A549 (cell line): ENCODE results near the gene SEPTIN2. TPM values are rescaled to one million over a fixed set of nuclear protein-coding genes. Genes with fewer than 3 reads are reported as not detected.

Source experiments
- ATAC-seq, 2 experiments: fragments of 200-7000 bp in 1 of 2; fragments of >200 bp in 1 of 2; cut with Nextera tagmentation in 1 of 2; cut with Tn5 transposase in 1 of 2; 3 replicates each; pipeline versions ENCODE4 v1.8.0 to v1.9.1; 2018 to 2020; ENCODE audit warnings: mild to moderate bottlenecking in 1 of 2, moderate library complexity in 1 of 2
- CTCF ChIA-PET: fragments of 300-600 bp; sonication (Branson Sonifier 250); formaldehyde crosslinking; extraction: SDS; loops from one replicate; lab custom pipeline; 2021; ENCODE audit warnings: antibody characterized with exemption, inconsistent platforms; lab: Yijun Ruan, JAX
- POLR2A ChIA-PET: fragments of 350-600 bp; formaldehyde crosslinking; extraction: SDS; loops from one replicate; lab custom pipeline; 2021; ENCODE audit warnings: antibody characterized with exemption, inconsistent platforms; lab: Yijun Ruan, JAX
- DNase-seq, 2 experiments: peaks; one replicate each; pipeline versions ENCODE4 v3.0.0 to v3.0.0-alpha.2; 2011 to 2016; ENCODE audit warnings: low read depth in 1 of 2, low spot score in 1 of 2
- FAIRE-seq: peaks from 2 replicates; lab custom pipeline; 2011; peaks lifted over from hg19 to GRCh38; lab: Jason Lieb, UNC
- H3K27ac ChIP-seq, 2 experiments: fragments of >200 bp; sonication (Bioruptor Twin); formaldehyde crosslinking; 3 replicates each; pipeline ENCODE4 v1.5.1; 2016 to 2017
- H3K4me1 ChIP-seq: fragments of >200 bp; sonication (Bioruptor Twin); formaldehyde crosslinking; 3 replicates; pipeline ENCODE4 v1.6.1; 2016
- H3K4me2 ChIP-seq: fragments of >200 bp; sonication (Bioruptor Twin); formaldehyde crosslinking; 3 replicates; pipeline ENCODE4 v1.6.1; 2016
- H3K4me3 ChIP-seq: fragments of >200 bp; sonication (Bioruptor Twin); formaldehyde crosslinking; 3 replicates; pipeline ENCODE4 v1.5.1; 2016
- H3K9me3 ChIP-seq: fragments of >200 bp; sonication (Bioruptor Twin); formaldehyde crosslinking; 3 replicates; pipeline ENCODE4 v1.6.1; 2016
- EHF ChIP-seq: fragments of 250-450 bp; sonication (Bioruptor Pico); IDR thresholded peaks from 2 replicates; pipeline ENCODE4 v1.5.0; 2020; ENCODE audit warnings: mild to moderate bottlenecking
- ESRRA ChIP-seq: fragments of 150-350 bp; IDR thresholded peaks from 2 replicates; pipeline ENCODE4 v1.6.1; 2014; ENCODE audit warnings: mild to moderate bottlenecking, low read length, borderline replicate concordance
- HOXA7 ChIP-seq: fragments of 250-450 bp; sonication (Bioruptor Pico); IDR thresholded peaks from 2 replicates; pipeline ENCODE4 v1.5.0; 2020; ENCODE audit warnings: mild to moderate bottlenecking, moderate library complexity
- JUN ChIP-seq, 2 experiments: fragments of >200 bp; sonication (Bioruptor Twin); formaldehyde crosslinking; IDR thresholded peaks; 2 replicates in 1 of 2; 3 replicates in 1 of 2; pipeline ENCODE4 v1.6.1; 2016 to 2017
- JUNB ChIP-seq: fragments of >200 bp; sonication (Bioruptor Twin); formaldehyde crosslinking; IDR thresholded peaks from 2 replicates; pipeline ENCODE4 v1.6.1; 2016
- KDM1A ChIP-seq: fragments of 200-600 bp; sonication (generic); IDR thresholded peaks from 2 replicates; pipeline ENCODE4 v1.6.1; 2016; ENCODE audit warnings: low read depth, mild to moderate bottlenecking
- MAFK ChIP-seq: fragments of 450-650 bp; IDR thresholded peaks from 2 replicates; pipeline ENCODE4 v1.6.1; 2014; ENCODE audit not compliant: partially characterized antibody
- MAZ ChIP-seq: fragments of 150-350 bp; IDR thresholded peaks from 2 replicates; pipeline ENCODE4 v1.6.1; 2014; ENCODE audit warnings: antibody characterized with exemption, low read depth, low read length, borderline replicate concordance
- POLR2AphosphoS2 ChIP-seq: conservative IDR thresholded peaks from 2 replicates; pipeline ENCODE4 v1.6.1; 2012; ENCODE audit warnings: low read length, improper control_type of control experiment, inconsistent platforms
- RNF2 ChIP-seq: fragments of 200-600 bp; sonication (generic); IDR thresholded peaks from 2 replicates; pipeline ENCODE4 v1.6.1; 2016; ENCODE audit warnings: low read depth, mild to moderate bottlenecking, antibody characterized with exemption, moderate library complexity, borderline replicate concordance
- SREBF2 ChIP-seq: fragments of 450-650 bp; IDR thresholded peaks from 2 replicates; pipeline ENCODE4 v1.6.1; 2014; ENCODE audit warnings: mild to moderate bottlenecking, moderate library complexity
- TFCP2L1 ChIP-seq: fragments of 250-450 bp; sonication (Bioruptor Pico); IDR thresholded peaks from 2 replicates; pipeline ENCODE4 v1.5.0; 2021; ENCODE audit warnings: mild to moderate bottlenecking
- TP53 ChIP-seq: fragments of 250-450 bp; sonication (Bioruptor Pico); IDR thresholded peaks from 2 replicates; pipeline ENCODE4 v1.5.0; 2021; ENCODE audit warnings: mild to moderate bottlenecking, moderate library complexity
- ZC3H11A ChIP-seq: fragments of 450-650 bp; IDR thresholded peaks from 2 replicates; pipeline ENCODE4 v1.6.1; 2014; ENCODE audit warnings: antibody characterized with exemption, mild to moderate bottlenecking
- ZNF302 ChIP-seq: fragments of 250-450 bp; sonication (Bioruptor Pico); IDR thresholded peaks from 2 replicates; pipeline ENCODE4 v1.9.0; 2021; ENCODE audit warnings: inconsistent platforms, mild to moderate bottlenecking, moderate library complexity
- WGBS: methylation state at CpG from one replicate; pipeline ENCODE4 v1.1.6; 2017; ENCODE audit errors: missing lambda C conversion rate; 5-methylcytosine and 5-hydroxymethylcytosine counted together
- polyA plus RNA-seq, 4 experiments: library from polyadenylated mRNA; depleted of rRNA in 3 of 4; stranded (reverse); fragments of >200 nt; fragmentation: RNase III in 1 of 4; extraction: RNeasy Plus Mini Kit Qiagen cat#74134 plus additional on column Dnase treatment in 1 of 4; gene quantifications; 2 replicates in 3 of 4; 3 replicates in 1 of 4; pipeline ENCODE4 v1.2.3, GENCODE V29; 2011 to 2017
- TF ChIP-seq, protein P1 (sequence below): fragments of >200 bp; sonication (Bioruptor Twin); formaldehyde crosslinking; IDR thresholded peaks from 3 replicates; pipeline ENCODE4 v1.6.1; 2016
- TF ChIP-seq, protein P2 (sequence below): IDR thresholded peaks from 2 replicates; pipeline ENCODE4 v1.6.1; 2012; ENCODE audit warnings: low read depth, borderline replicate concordance
- TF ChIP-seq, protein P3 (sequence below): fragments of 450-650 bp; IDR thresholded peaks from 2 replicates; pipeline ENCODE4 v1.6.1; 2014; ENCODE audit warnings: antibody characterized with exemption
- TF ChIP-seq, protein P4 (sequence below): fragments of 150-350 bp; IDR thresholded peaks from 2 replicates; pipeline ENCODE4 v1.6.1; 2014; ENCODE audit warnings: low read depth, mild to moderate bottlenecking, low read length

The SEPTIN2 gene
- polyA plus RNA-seq, 2 of the 4 experiments (the other 2 are of a cell fraction) = 341 to 762 TPM

DNA sequence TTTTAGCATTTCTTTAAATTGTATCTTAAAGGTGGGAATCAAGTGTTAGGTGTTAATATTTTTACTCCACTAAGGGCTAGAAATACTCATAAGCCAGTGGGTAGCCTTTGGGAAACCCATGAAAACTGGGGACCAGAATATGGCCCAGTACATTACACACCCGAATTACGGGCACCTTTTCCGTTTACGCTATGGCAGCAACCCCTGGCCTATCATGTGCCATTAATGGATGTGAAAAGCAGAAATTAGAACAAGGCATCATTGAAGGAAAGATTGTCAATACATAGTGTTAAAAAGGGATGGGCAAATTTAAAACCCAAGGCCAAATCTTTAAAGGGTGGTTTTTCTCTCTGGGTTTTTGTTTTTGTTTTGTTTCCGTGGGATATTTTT lies 41.1 kb downstream of the SEPTIN2 start:
- ATAC-seq = no peak
- POLR2A ChIA-PET = interaction anchor here (1.4 kb wide), 1 partner anchor 378 kb away, joined by 3 read pairs; the partner anchor contains the start of gene D2HGDH
- no peak for FAIRE-seq
- Histone ChIP-seq H3K4me1 (peaks cover 56% of the 10 kb centered on the region), H3K27ac (peak overlapping the region; percentile 83 to 91), H3K9me3 (no peaks in the 10 kb centered on the region), H3K4me2 (peak overlapping the region; percentile 96)
- DNase-seq = no peak
- 9% methylated on average over 5 of the region's 5 CpGs for WGBS
- TF ChIP-seq EHF (CRISPR knock-in tag) (no peak), JUNB (no peak)
- TF ChIP-seq, protein P1, sequence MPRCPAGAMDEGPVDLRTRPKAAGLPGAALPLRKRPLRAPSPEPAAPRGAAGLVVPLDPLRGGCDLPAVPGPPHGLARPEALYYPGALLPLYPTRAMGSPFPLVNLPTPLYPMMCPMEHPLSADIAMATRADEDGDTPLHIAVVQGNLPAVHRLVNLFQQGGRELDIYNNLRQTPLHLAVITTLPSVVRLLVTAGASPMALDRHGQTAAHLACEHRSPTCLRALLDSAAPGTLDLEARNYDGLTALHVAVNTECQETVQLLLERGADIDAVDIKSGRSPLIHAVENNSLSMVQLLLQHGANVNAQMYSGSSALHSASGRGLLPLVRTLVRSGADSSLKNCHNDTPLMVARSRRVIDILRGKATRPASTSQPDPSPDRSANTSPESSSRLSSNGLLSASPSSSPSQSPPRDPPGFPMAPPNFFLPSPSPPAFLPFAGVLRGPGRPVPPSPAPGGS = no peak
- TF ChIP-seq, all 56 proteins: peak for 0
- H3K4me3 ChIP-seq = peak overlapping the region; percentile 79
- CTCF ChIA-PET = interaction anchor here (1.0 kb wide), 1 partner anchor 11 kb away, joined by 3 read pairs; no protein-coding TSS in a partner anchor

DNA sequence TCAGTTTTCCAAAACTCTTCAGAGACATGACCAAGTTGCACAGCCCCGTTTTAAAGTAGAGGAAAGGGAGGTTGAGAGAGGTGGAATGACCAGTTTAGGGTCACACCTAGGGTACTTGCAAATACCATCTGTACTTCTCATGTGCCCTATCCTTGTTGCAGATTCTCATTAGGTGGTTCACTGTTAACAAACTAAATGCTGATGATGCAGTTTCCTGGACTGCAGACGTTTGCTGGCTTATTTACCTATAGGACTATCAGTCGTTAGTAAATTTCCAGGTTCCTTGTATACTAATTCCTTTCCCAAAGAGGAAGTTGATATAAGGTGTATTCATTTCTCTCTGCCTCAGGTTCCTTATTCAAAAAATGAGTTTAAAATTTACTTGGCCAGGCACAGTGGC lies 41.8 kb downstream of the SEPTIN2 start:
- H3K9me3 ChIP-seq = no peaks in the 10 kb centered on the region
- H3K27ac ChIP-seq = no peak overlapping the region
- H3K4me2 ChIP-seq = peak overlapping the region; percentile 96
- TF ChIP-seq MAFK (peak; percentile 97), HOXA7 (CRISPR knock-in tag) (no peak)
- peak overlapping the region; percentile 79 for H3K4me3 ChIP-seq
- POLR2A ChIA-PET = no interaction called here
- peaks cover 49% of the 10 kb centered on the region for H3K4me1 ChIP-seq
- DNase-seq = no peak
- no peak for ATAC-seq
- no peak for FAIRE-seq
- 77% methylated on average over 3 of the region's 3 CpGs for WGBS
- CTCF ChIA-PET = no interaction called here

DNA sequence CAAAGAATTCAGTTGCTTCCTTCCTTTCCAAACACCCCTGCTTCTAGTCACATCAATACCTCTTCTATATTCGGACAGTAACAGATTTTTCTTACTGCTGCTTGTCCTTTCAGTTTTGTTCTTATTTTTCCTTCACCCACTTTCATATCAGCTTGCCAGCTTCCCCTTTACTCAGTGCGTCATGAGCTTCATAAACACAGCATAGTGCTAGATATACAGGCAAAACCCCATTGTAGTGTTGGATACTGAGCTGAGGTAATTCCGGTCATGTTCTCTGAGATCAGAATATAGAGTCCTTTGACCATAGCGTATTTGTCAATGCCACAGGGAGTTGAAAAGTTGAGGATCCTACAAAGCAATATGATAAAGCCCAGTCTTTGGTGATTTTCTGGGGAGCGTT lies 42.7 kb downstream of the SEPTIN2 start:
- H3K4me2 ChIP-seq = peak overlapping the region; percentile 96; the same call in 1 of the 3 replicates
- no peaks in the 10 kb centered on the region for H3K9me3 ChIP-seq
- H3K27ac ChIP-seq = no peak overlapping the region
- no peak for TF ChIP-seq ZC3H11A
- TF ChIP-seq, protein P2, sequence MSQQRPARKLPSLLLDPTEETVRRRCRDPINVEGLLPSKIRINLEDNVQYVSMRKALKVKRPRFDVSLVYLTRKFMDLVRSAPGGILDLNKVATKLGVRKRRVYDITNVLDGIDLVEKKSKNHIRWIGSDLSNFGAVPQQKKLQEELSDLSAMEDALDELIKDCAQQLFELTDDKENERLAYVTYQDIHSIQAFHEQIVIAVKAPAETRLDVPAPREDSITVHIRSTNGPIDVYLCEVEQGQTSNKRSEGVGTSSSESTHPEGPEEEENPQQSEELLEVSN = no peak
- no peak for TF ChIP-seq TP53 (CRISPR knock-in tag)
- TF ChIP-seq ZNF302 (CRISPR knock-in tag) = no peak
- no peak for TF ChIP-seq ESRRA
- TF ChIP-seq KDM1A = no peak
- TF ChIP-seq JUN (IDR thresholded peaks at IDR 0.05) = no peak
- TF ChIP-seq POLR2AphosphoS2 = no peak
- no peak for TF ChIP-seq RNF2
- TF ChIP-seq, protein P3, sequence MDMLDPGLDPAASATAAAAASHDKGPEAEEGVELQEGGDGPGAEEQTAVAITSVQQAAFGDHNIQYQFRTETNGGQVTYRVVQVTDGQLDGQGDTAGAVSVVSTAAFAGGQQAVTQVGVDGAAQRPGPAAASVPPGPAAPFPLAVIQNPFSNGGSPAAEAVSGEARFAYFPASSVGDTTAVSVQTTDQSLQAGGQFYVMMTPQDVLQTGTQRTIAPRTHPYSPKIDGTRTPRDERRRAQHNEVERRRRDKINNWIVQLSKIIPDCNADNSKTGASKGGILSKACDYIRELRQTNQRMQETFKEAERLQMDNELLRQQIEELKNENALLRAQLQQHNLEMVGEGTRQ = no peak
- TF ChIP-seq MAZ = no peak
- TF ChIP-seq SREBF2 = no peak
- TF ChIP-seq, protein P4, sequence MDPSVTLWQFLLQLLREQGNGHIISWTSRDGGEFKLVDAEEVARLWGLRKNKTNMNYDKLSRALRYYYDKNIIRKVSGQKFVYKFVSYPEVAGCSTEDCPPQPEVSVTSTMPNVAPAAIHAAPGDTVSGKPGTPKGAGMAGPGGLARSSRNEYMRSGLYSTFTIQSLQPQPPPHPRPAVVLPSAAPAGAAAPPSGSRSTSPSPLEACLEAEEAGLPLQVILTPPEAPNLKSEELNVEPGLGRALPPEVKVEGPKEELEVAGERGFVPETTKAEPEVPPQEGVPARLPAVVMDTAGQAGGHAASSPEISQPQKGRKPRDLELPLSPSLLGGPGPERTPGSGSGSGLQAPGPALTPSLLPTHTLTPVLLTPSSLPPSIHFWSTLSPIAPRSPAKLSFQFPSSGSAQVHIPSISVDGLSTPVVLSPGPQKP = no peak
- TF ChIP-seq TFCP2L1 (CRISPR knock-in tag) = no peak
- WGBS = 97% methylated on average over 5 of the region's 5 CpGs
- no peak for FAIRE-seq
- CTCF ChIA-PET = interaction anchor here (0.6 to 1.4 kb wide), 3 partner anchors 11 to 17 kb away, joined by 3 read pairs; no protein-coding TSS in a partner anchor
- H3K4me1 ChIP-seq = peaks cover 40% of the 10 kb centered on the region
- DNase-seq = no peak
- no peak for ATAC-seq
- POLR2A ChIA-PET = interaction anchor here (1.0 kb wide), 1 partner anchor 343 kb away, joined by 3 read pairs; the partner anchor contains the start of gene ING5
- no peak overlapping the region for H3K4me3 ChIP-seq
